HepG2 (cell line): ENCODE results near the gene ZBTB7A.

Experiments used
- CTCF ChIP-seq: sonication (generic); formaldehyde crosslinking; IDR thresholded peaks from 2 replicates; pipeline ENCODE4 v1.5.0; 2020; ENCODE audit warnings: mild to moderate bottlenecking, missing genetic modification reagents, moderate library complexity
- DR1 ChIP-seq: sonication (generic); formaldehyde crosslinking; IDR thresholded peaks from 2 replicates; pipeline ENCODE4 v1.8.0; 2021; ENCODE audit warnings: mild to moderate bottlenecking, missing genetic modification reagents, inconsistent platforms
- EZH2 ChIP-seq: conservative IDR thresholded peaks from 2 replicates; pipeline ENCODE4 v1.6.1; 2012; ENCODE audit warnings: mild to moderate bottlenecking, low read depth, low read length, moderate library complexity
- FOXK1 ChIP-seq: sonication (generic); formaldehyde crosslinking; IDR thresholded peaks from 2 replicates; pipeline ENCODE4 v1.4.0; 2020; ENCODE audit warnings: low read depth, missing genetic modification reagents, borderline replicate concordance
- KMT2A ChIP-seq: sonication (generic); formaldehyde crosslinking; IDR thresholded peaks from 2 replicates; pipeline ENCODE4 v1.4.0; 2020; ENCODE audit warnings: missing genetic modification reagents
- POLR2A ChIP-seq, 2 experiments: IDR thresholded peaks; 2 replicates each; pipeline ENCODE4 v1.6.1; 2011; ENCODE audit warnings: low read depth in 2 of 2, low read length in 2 of 2, mild to moderate bottlenecking in 1 of 2, moderate library complexity in 1 of 2; ENCODE audit not compliant: insufficient read depth in 1 of 2
- PREB ChIP-seq: sonication (generic); formaldehyde crosslinking; IDR thresholded peaks from 2 replicates; pipeline ENCODE4 v1.4.0; 2020; ENCODE audit warnings: missing genetic modification reagents
- SKI ChIP-seq: fragments of 450-650 bp; IDR thresholded peaks from one replicate; pipeline ENCODE4 v1.6.1; 2018; ENCODE audit warnings: mild to moderate bottlenecking; ENCODE audit not compliant: partially characterized antibody
- SP1 ChIP-seq, 2 experiments: fragments of 450-650 bp in 1 of 2; sonication (generic) in 1 of 2; formaldehyde crosslinking in 1 of 2; IDR thresholded peaks; 2 replicates each; pipeline versions ENCODE4 v1.4.0 to v1.6.1; 2016 to 2020; ENCODE audit warnings: missing genetic modification reagents in 1 of 2
- ZNF557 ChIP-seq: sonication (generic); formaldehyde crosslinking; IDR thresholded peaks from 2 replicates; pipeline ENCODE4 v1.4.0; 2020; ENCODE audit warnings: missing genetic modification reagents
- TF ChIP-seq, protein P1 (sequence below): sonication (generic); formaldehyde crosslinking; conservative IDR thresholded peaks from 2 replicates; pipeline ENCODE4 v1.4.0; 2020; ENCODE audit warnings: missing genetic modification reagents
- TF ChIP-seq, protein P2 (sequence below): sonication (generic); formaldehyde crosslinking; IDR thresholded peaks from 2 replicates; pipeline ENCODE4 v1.5.0; 2020; ENCODE audit warnings: missing genetic modification reagents

DNA sequence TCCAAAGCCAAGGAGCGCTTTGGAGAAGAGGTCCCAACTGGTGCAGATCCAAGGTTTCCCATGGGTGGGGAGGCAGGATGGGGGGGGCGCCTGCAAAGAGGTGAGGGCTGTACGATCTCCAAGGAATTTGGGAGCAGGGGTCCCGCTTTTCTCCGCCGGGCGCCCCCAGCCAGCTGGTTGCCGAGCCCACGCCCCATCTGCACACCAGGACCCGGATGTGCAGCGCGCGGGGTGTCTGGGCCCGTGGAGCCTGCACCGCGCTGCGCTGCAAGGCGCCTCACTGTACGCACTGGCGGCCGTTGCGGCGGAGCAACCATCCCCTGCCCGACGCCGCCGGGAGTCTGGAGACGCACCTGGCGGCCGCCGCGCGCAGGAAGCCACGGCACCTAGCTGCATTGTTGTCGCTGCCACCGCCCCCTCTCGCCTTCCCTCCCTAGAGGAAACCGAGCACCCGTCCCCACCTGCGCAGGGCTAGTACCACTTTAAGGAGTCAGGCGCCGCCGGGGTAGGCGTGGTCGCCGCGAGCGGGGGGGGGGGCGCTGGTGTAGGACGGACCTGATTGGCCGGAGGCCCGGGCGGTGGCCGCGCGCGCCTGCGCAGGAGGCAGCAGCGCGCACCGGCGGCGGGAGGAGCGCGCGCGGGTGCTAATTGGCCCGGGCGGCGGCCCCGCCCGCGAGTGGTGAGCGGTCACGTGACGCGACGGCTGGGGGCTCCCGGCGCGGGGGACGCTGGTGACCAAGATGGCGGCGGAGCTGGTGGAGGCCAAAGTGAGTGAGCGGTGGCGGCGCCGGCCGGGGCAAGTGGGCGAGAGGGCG, 59.5 kb downstream of the ZBTB7A start, which contains the start of gene PIAS4:
- no peak for TF ChIP-seq ZNF557 (CRISPR knock-in tag)
- no peak for TF ChIP-seq FOXK1 (CRISPR knock-in tag)
- TF ChIP-seq SP1 (IDR thresholded peaks at IDR 0.05), result no peak
- peak; percentile 84 for TF ChIP-seq SP1 (CRISPR knock-in tag; IDR thresholded peaks at IDR 0.05)
- peak; percentile 35 for TF ChIP-seq CTCF (CRISPR knock-in tag)
- TF ChIP-seq PREB (CRISPR knock-in tag), result no peak
- TF ChIP-seq KMT2A (CRISPR knock-in tag), result 0 out of 2 replicates have a peak, but pooled peaks have one; percentile 75
- TF ChIP-seq SKI, result peak; percentile 78
- TF ChIP-seq, protein P1, sequence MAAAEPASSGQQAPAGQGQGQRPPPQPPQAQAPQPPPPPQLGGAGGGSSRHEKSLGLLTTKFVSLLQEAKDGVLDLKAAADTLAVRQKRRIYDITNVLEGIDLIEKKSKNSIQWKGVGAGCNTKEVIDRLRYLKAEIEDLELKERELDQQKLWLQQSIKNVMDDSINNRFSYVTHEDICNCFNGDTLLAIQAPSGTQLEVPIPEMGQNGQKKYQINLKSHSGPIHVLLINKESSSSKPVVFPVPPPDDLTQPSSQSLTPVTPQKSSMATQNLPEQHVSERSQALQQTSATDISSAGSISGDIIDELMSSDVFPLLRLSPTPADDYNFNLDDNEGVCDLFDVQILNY (CRISPR knock-in tag), result no peak
- TF ChIP-seq POLR2A (IDR thresholded peaks at IDR 0.05; ENCODE audit: insufficient read depth in 1 of 2, low read depth in 2 of 2, low read length in 2 of 2), result peak; percentile 55 to 90; a peak in 3 of 4 replicates
- no peak for TF ChIP-seq EZH2
- peak; percentile 50; the same call in 1 of the 2 replicates for TF ChIP-seq DR1 (CRISPR knock-in tag)
- TF ChIP-seq, protein P2, sequence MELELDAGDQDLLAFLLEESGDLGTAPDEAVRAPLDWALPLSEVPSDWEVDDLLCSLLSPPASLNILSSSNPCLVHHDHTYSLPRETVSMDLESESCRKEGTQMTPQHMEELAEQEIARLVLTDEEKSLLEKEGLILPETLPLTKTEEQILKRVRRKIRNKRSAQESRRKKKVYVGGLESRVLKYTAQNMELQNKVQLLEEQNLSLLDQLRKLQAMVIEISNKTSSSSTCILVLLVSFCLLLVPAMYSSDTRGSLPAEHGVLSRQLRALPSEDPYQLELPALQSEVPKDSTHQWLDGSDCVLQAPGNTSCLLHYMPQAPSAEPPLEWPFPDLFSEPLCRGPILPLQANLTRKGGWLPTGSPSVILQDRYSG, result no peak
